ENCODE results near the gene REG3G. TPM values are rescaled to one million over a fixed set of nuclear protein-coding genes. Genes with fewer than 3 reads are reported as not detected.

The REG3G gene
- total RNA-seq, 4 donors from 2014 or later: not detected

GRCh38 chr2:79013629-79014028 lies 11.9 kb upstream of the REG3G start:
- TF ChIP-seq CTCF (IDR thresholded peaks at IDR 0.05; ENCODE audit: low read depth): no peak

GRCh38 chr2:79016342-79016741 lies 9.2 kb upstream of the REG3G start:
- TF ChIP-seq CTCF (IDR thresholded peaks at IDR 0.05; ENCODE audit: low read depth): no peak

GRCh38 chr2:79026061-79026460 lies 559 bp downstream of the REG3G start:
- TF ChIP-seq CTCF (IDR thresholded peaks at IDR 0.05; ENCODE audit: low read depth): no peak

- no peak for TF ChIP-seq CTCF (IDR thresholded peaks at IDR 0.05; ENCODE audit: low read depth)
Observed at GRCh38 chr2:79039944-79040343, 14.4 kb downstream of the REG3G start.

- TF ChIP-seq CTCF (IDR thresholded peaks at IDR 0.05; ENCODE audit: low read depth): no peak
Observed at GRCh38 chr2:79041032-79041448, 15.5 kb downstream of the REG3G start.

- TF ChIP-seq CTCF (IDR thresholded peaks at IDR 0.05; ENCODE audit: low read depth): no peak
Observed at GRCh38 chr2:79065201-79065600, 39.7 kb downstream of the REG3G start.

- no peak for TF ChIP-seq CTCF (IDR thresholded peaks at IDR 0.05; ENCODE audit: low read depth)
Observed at GRCh38 chr2:79071078-79071477, 45.6 kb downstream of the REG3G start.

Other genes with a start within 250 kb of the REG3G start
- not detected for gene REG1B, start 62.3 kb downstream of the REG3G start, total RNA-seq
- not detected for gene REG1A, start 94.8 kb downstream of the REG3G start, total RNA-seq
- not detected for gene REG3A, start 134.1 kb downstream of the REG3G start, total RNA-seq

Measured in subcutaneous adipose tissue (tissue), 4 donors.